NCI-H524 (cell line): ENCODE results near the gene KLK7.
A peak's percentile ranks its signal among the peaks of the same experiment; 100 is the strongest.
"Not testable (repeated sequence)": the region's sequence is repeated elsewhere in the genome, so short reads cannot be mapped to it uniquely, and the experiment has no call there.

Experiments used
- DNase-seq, 2 experiments: peaks; one replicate each; lab custom pipeline; 2025; lab: John Stamatoyannopoulos, UW

KLK7 gene

DNA sequence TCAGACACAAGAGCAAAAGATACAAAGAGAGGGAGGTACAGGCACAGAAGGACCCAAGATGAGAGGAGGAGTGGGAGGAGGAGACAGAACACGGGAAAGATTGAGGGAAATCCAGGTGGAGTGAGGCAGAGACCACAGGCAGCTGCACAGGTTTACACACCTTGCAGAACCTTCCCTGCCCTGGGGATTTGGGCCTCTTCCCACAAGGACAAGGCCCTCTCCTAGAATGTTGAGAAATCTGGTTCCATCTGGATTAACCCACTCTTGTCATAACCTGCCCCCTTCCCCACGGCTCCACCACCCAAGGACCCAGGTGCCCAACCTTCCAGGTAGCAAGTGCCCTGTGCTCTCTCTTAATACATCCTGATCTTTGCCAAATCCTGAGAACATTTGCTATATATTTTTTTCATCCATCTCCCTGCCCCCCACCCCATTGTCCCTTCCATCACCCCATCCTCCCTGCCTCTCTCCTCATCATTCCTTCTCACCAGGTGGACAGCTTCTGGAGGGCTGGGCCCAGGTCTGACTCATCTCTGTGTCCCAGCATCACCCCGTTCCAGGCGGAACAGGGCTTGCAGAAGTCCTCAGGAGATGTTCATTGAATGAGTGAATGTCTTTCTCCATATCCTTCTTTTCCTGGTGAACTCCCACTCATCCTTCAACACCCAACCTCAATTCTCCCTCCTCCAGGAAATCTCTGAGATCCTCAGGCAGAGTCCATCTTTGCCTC lies 26.5 kb upstream of the KLK7 start:
- no peak for DNase-seq

DNA sequence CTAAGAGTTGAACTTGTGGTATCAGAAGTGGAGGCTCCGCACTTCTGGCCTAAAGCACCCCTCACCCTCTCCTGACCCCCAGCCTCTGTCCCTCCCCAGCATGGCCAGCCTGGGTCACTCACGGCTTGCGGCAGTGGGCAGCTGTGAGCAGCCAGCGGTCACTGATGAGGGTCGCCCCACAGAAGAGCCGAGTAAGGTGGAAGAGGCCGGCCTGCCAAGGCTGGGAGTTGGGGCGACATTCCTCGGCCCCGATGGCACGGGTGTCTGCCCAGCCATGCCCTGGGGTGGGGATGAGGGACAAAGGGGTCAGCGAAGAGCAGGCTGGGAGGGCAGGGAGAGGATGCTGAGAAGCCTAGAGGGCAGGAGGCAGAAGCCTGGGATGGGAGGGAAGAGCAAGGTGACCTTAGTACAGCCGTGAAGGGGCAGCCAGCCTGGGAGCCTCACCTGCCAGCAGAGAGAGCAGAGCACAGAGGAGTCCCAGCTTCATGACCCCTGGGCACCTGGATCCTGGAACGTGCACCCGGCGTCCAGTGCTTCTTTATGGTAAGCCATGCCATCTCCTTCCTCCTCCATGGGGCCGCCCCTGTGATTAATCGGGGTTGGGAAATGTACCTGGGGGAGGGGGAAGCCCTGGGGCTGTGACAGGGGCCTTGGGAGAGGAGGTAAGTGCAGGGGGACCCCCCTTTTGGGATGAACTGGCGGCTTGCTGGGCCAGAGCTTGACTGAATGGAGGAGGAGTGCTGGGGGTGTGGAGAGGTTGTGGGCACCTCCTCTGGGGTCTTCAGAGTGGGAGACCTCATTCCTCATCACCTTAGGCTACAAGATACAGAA lies 25.6 kb upstream of the KLK7 start:
- DNase-seq: no peak

DNA sequence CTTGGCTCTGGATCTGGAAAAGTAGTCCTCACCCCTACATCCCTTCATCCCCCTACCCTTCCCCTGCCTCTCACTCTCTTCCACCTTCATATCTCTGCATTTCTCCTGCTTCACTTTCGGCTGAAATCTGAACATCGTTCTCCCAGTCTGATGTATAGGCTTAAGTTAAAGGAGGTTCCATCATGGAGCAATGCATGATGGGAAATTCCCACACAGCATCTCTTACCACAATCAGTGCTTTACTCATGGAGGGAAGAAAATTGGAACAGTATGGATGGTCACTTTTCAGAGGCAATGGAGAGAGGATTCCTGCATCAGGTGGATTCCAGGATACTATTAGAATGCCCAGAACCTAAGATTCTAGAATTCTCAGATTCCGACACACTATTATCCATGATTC lies 23.8 kb upstream of the KLK7 start:
- no peak for DNase-seq

GRCh38 chr19:51006406-51006805 lies 22.7 kb upstream of the KLK7 start:
- DNase-seq: no peak

DNA sequence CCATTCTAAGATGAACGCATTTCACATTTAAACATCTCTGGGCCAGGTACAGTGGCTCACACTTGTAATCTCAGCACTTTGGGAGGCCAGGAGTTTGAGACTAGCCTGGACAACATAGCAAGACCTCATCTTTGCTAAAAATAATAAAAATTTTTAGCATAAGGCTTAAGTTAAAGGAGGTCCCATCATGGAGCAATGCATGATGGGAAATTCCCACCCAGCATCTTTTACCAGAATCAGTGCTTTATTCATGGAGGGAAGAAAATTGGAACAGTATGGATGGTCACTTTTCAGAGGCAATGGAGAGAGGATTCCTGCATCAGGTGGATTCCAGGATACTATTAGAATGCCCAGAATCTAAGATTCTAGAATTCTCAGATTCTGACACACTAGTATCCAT lies 21.5 kb upstream of the KLK7 start:
- DNase-seq: no peak

- DNase-seq: no peak
These were observed 19.6 kb upstream of the KLK7 start for GRCh38 chr19:51003316-51003715.

DNA sequence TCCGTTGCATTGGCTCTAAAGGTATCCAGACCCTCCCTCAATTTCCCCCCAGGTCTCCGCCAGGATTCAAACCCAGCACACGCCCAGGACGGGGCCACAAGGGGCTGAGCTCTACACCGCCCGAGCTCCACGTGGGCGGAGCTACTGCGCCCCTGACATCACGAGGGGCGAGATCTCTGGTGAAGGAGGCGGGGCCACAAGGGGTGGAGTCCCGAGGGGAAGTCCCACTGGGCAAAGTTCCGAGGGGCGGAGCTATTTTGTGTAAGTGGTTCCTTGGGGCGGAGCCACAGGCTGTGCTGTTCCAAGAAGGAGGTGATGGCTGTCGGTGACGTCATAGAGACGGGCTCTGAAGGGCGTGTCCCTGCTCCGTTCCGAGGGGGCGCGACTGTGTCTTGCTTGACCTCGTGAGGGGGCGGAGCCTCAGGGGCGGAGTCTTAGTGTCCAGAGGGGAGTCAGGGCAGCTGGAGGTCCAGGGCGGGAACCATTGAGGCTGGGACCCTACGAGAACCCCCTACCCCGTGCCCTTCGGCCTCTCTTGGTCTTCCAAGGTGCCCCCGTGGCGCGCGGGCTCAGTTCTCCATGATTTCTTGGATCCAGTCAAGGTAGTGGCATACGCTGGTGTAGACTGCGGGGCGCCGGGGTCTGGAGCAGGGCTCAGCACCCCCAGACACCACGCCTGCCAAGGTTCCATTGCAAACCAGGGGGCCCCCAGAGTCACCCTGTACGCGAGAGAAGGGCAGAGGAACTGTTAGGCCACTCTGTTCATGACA lies 19.0 kb upstream of the KLK7 start:
- no peak for DNase-seq

DNA sequence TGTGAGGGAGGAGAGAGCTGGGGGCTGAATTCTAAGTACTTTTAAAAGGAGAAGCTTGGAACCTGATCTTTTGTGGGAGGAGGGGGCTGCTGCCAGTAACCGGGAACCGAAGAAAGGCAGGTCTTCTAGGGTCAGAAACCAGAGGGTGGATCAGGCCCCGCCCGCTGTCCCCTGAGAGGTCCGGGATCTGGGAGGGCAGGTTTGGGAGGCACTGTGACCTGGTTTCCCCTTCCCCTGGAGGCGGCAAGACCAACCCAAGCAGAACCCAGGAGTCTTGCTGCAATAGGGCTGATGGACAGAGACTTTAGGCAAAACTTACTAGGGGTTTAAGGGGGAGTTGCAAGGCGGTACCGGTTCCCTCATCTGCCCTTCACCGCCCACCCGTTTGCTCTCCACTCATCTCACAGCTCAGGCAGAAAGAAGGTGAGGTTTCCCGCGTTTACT lies 18.4 kb upstream of the KLK7 start:
- no peak for DNase-seq

GRCh38 chr19:51001515-51001914 lies 17.8 kb upstream of the KLK7 start, which contains the start of gene KLK8:
Gene KLK8 (minus strand): TSS chr19:51001604. CDS start chr19:51001167, 437 bp downstream.
- DNase-seq: no peak

GRCh38 chr19:51000981-51001380 lies 17.3 kb upstream of the KLK7 start:
- no peak for DNase-seq

DNA sequence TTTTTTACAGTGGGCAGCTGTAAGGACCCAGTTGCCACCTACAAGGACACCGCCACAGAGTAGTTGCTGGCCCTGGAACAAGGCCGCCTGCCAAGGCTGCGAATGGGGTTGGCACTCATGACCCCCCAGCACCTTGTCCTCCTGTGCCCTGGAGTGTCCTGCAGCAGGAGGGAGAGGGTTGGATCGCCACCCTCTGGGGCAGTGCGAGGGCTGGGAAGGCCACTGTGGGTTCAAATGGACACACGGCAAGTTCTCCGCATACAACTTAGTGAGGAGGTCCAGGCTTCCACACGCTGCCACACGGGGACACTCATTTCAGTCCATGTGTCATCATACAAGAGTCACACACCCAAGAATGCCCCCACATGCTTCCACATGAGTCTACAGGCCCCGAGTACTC lies 16.7 kb upstream of the KLK7 start:
- DNase-seq: no peak

DNA sequence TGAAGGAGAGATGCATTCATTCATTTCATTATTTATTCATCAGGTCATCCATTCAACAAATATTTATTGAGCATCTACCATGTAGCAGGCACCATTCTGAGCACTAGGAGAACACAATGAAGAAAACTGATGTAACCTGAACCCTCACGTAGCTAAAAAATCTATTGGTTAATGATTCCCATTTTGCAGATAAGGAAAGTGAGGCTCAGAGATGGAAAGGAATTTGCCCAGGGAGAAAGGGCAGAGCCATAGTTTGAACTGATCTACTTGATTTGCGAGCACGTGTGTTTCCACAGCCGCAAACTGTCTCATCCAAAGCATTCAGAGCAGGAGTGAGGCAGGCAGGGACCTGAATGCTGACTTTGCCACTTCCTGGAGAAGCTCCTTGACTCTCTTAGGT lies 15.0 kb upstream of the KLK7 start:
- no peak for DNase-seq

DNA sequence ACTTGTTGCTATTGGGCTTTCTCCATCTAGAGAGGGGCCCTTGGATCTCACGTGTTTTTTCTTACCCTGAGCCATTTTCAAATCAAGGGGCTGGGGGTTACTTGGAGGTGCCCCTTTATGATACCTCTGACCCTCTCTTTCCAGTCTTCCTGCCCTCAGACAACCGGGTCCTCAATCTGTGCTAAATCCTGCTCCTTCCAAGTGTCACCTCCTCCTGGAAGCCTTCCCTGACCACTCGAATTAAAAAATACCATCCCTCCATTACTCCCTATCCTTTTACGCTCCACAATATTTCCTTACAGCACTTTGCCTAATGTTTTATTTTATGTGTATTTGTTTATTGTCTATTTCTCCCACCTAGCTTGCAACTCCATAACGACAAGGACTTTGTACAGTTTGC lies 14.3 kb upstream of the KLK7 start:
- DNase-seq: no peak

- DNase-seq: peak in 1 of 2 experiments; percentile 7
These were observed 10.4 kb upstream of the KLK7 start for GRCh38 chr19:50994129-50994528.

DNA sequence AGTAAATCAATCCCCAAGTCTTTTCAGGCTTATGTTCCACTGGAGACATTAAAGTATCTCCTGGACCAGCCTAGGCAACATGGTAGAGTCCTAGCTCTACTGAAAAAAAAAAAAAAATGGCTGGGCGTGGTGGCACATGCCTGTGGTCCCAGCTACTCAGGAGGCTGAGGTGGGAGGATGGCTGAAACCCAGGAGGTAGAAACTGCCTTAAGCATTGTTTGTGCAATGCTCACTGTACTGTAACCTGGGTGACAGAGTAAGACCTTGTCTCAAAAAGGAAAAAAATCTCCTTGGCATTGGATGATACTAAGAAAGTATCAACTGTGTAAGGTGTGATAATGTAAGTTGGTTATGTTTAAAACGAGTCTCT lies 8.9 kb upstream of the KLK7 start:
- no peak for DNase-seq

- not testable (repeated sequence) for DNase-seq
These were observed 699 bp upstream of the KLK7 start for GRCh38 chr19:50984416-50984815.

DNA sequence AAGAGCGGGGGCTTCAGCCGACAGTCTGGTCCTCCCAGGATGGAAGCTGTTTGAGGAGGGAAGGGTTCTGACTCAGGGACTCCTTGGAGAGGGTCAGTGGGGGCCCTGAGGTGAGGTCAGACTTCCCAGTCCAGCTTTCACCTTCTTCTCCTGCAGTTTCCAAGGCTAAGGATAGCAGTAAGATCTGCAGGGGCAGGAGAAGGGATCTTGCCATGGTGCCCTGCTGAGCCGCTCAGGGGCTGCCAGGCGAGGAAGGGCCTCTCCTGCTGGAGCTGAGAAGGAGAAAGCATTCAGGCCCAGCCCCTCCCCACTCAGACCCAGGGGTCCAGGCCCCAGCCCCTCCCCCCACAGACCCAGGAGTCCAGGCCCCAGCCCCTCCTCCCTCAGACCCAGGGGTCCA lies 1.5 kb downstream of the KLK7 start:
- DNase-seq: no peak

DNA sequence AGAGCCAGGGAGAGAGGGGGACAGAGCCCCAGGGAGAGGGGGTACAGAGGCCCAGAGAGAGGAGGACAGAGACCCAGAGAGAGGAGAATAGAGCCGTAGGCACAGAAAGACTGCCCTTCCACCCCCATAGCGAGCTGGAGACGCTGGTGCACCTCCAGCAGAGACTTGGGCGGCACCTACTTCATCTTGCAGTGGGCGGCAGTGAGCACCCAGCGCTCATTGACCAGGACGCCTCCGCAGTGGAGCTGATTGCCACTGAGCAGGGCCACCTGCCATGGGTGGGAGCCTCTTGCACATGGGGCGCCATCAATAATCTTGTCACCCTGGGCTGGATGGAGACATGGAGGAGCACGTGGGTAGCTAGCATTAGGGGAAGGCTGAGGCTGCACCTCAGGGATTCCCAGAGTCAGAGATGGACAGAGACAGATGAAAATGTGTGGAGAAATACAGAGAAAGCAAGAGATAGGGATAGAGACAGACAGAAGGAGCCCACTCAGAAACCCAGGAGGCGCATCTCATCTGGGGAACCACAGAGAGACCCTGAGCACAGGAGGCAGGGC lies 2.0 kb downstream of the KLK7 start:
- DNase-seq: no peak

- DNase-seq: no peak
These were observed 3.5 kb downstream of the KLK7 start for GRCh38 chr19:50980208-50980607.

- no peak for DNase-seq
These were observed 4.0 kb downstream of the KLK7 start for GRCh38 chr19:50979758-50980157.

- DNase-seq: no peak
These were observed 4.8 kb downstream of the KLK7 start for GRCh38 chr19:50978772-50979390.

DNA sequence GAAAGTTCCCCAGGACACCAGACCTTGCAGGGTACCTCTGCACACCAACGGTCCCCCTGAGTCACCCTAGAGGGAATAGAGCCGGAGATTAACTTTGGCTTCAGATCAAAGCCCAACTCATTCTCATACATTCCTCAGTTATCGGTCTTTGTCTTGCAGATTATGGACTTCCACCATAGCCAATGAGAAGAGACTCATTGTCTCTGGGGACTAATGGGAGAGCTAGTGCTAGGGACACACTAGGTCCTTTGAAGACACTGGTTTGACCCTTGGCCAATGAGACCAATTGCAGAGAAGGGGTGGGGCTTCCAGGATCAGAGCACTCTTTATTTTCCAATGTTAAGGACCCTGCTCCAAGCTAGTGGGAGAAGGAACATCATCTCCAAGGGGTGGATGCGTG lies 6.1 kb downstream of the KLK7 start:
- DNase-seq: no peak
